Stimulated activated CD8-positive, alpha-beta memory T cell treated with anti-CD3 and anti-CD28 coated beads, Interleukin-2, amount 100 ng/mL, for 48 hours (primary cell): ENCODE results near the gene AP3B2.
"Not testable (repeated sequence)": the region's sequence is repeated elsewhere in the genome, so short reads cannot be mapped to it uniquely, and the experiment has no call there.

Source experiments
- DNase-seq, 2 donors: peaks; one replicate each; pipeline ENCODE4 v3.0.0-alpha.2; 2020; ENCODE audit warnings: low read depth in 2 of 2

Gene AP3B2

DNA sequence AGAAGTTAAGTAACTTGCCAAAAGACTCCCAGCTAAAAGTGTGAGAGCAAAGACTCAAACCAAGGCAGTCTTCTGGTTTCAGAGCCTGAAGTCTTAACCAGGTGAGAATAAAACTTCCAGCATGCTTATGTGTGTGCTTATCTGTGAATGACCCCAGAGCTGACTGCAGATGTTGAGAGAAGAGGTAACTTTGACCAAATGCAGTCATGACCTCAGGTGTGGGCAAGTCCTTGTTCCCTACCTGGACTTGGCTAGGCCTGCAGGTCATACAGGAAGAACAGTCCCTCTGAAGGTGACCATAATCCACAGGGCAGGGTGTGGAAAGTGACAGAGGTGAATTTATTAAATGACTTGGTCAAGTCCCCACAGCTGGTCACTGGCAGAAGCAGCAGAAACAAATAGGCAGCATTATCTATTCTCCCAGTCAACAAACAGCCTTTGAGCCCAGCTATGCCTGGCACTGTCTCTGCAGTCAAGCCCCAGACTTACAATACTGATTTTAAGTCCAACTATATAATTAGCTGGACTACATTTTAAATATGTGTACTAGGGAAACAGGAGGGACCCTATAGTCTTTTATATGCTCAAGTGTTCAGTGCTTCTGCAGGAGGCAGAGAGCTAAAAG is 59.5 kb downstream of the AP3B2 start:
- no peak for DNase-seq

DNA sequence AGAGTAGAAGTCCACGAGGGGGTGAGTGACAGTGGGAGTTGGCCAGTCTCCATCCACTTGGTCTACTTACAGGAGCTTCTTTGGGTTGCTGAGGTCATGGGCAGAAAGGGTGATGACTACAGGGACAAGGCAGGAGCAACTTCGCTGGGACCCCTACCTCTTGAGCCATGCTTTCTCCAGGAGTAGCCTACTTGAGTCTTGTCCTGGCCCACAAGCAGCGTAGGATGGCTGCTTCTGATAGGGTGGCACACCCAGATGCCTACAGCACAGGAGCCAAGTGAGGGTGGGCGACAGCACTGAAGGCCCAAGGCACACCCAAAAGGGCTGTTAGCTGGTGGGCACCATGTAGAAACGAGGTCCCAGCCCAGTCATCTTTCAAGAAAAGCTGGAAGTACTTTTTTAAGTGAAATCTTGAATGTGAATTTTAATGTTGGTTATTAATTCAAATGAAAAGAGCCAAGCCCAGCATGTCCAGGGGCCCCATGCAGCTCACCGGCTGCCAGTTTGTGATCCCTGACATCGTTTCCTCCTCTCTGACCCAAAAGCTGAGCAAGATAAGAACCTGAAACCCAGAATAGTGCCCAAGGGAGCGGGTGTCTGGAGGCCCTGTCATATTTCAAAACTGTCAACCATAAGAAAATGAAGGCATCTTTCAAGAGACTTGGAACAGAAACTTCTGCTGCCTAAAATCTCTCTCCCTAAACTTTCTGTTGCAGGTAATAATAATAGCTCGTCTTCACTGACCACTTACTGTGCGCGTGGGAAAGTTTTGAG is 60.3 kb downstream of the AP3B2 start:
- no peak for DNase-seq

DNA sequence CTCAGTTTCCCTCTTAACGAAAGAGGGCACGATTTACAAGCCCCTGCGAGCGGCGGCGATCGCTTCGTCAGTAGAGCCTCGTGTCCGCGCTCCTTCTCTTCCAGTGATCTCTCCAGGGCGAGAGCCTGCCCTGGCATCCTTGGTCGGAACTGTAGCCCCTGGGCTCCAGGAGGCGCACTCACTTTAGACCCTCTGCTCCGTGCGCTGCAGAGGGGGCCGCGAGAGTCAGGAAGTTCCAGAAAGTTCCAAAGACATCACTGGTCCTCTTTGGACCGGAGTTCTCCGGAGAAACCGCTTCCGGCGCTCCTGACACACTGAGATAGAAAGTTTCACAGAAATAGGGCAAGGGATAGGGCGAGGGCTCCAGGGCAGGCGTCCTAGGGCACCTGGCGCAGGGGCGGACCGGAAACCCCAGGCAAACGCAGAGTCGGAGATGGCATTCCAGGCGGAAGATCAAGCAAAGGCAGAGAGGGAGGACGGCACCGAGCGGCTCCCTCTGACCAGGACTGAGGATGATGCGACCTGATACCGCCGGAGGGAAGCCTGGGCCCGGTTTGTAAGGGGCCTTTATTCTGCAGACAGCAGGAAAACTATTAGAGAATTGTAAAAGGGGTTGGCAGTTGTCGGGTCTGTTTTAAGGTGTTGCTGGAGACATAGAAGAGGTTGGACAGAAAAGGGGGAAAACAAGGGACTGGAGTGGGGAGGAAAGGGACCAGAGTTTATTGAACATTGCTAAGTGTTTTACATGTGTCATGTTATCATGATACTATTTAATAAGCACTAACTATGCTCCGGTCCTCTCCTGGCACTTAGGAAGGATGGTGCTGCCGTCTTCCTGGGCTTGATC is 61.2 kb downstream of the AP3B2 start:
- no peak for DNase-seq

DNA sequence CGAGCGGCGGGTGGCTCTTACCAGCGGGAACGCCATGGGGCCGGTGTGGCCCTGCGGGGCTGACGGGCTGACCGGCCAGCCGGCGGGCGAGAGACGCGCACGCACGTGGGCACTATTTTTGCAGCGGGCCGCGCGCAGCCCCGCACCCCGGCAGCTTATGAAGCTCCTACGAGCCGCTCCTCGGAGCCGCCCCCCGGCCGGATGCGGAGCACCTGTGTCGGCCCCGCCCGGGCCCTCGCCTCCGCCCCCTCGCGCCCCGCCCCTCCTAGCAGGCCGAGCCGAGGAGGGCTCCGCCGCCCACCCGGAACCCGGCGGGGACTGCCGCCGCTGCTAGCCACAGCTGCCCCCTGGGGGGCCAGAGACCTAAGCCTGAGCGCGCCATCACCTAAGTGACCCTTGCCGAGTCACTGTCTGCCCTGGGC is 61.8 kb downstream of the AP3B2 start:
- peak; percentile 32 to 41 for DNase-seq

DNA sequence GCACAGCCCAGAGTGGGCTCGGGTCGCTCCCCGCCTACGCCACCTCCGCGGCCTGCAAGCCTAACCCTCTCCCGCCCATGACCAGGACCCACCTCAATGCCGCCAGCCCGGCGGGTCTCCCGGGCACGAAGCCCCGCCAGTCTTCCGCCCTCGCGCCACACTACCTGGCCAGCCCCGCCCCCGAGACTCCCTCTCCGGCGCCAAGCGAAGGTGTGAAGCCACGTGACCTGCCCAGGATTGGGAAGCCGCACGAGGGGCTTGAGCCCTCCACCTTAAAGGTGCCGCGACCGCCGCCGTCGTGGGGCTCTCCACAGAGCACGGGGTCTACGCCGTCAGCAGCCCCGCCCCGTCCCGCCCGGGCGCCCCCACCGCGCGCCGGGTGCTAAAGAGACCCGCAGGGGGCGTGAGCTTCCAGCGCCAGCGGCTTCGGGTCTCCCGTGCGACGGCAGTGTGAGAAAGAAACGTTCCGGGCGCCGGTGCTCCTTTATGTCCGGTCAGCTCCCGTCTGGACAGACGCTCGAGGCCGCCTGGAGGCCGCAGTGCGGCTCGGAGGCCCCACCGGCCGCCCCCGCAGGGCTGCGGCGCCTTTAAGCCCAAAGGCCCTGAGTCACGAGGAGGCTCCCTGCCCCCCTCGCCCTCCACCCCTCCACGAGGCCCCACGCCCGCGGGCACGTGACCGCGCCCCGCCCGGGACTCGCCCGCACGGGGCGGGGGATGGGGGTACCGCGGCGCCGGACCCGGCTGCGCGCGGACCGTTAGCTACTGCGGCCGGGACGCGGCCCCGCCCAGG is 62.4 kb downstream of the AP3B2 start, which contains the start of gene CPEB1:
CPEB1 (minus strand) TSS at position 319 of the 790 bp plus-strand sequence. CDS start 18,904 bp downstream, outside the sequence.
- peak; percentile 17 to 25 for DNase-seq

DNA sequence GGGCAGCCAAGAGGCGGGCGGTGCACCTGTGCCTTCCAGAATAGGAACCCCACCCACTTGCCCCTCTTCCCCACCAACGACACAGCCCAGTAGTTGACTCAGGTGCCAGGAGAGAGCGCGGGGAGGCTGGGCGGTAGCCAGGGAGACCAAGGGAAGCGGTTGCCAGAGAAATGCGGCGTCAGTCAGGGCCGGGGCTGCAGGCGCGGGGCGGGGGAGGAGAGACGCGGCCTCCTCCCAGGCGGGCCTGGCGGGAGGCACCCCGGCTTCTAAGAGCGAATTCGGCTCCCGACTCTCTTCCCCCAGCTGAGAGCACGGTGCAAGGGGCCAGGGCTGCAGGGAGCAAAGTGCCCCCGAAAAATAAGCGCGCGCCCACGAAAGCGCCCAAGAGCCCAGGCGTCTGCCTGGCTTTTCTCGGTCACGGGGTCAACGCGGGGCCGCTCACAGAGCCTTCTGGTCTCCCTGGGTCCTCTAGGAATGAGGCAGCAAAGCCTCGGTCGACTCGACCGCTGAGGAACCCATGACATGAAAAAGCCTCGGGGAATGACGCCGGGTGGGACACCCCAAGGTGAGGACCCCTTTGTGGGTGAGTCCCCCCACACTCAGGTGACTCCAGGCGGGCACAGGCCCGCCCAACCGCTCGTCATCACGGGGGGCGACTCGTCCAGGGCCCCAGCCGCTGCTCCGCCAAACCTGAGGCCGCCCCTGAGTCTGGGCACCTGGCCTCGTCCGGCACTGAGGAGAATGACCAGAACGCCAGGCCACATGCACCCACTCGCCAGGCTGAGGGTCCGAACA is 63.2 kb downstream of the AP3B2 start:
- no peak for DNase-seq

DNA sequence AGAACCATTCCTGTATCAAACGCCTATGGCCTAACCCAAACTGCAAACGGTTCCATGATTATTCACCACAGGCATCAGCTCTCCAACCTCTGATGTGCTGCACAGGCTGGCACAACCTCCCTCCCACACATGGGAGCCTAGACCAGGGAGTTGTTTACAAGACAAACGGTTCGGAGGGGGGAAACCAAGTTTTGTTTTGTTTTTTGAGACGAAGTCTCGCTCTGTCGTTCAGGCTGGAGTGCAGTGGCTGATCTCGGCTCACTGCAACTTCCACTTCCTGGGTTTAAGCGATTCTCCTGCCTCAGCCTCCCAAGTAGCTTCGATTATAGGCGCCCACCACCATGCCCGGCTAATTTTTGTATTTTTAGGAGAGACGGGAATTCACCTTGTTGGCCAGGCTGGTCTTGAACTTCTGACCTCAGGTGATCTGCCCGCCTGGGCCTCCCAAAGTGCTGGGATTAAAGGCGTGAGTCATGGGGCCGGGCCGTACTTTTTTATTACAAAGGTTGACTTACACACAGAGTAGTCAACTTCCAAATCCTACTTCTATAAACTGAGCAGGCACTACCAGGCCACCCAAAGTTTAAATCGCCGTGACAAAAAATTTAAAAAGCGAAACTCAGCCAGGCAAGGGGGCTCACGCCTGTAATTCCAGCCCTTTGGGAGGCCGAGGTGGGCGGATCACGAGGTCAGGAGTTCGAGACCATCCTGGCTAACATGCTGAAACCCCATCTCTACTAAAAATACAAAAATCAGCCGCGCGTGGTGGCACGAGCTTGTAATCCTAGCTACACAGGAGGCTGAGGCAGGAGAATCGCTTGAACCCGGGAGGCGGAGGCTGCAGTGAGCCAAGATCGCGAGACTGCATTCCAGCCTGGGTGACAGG is 64.5 kb downstream of the AP3B2 start:
- not testable (repeated sequence) for DNase-seq

DNA sequence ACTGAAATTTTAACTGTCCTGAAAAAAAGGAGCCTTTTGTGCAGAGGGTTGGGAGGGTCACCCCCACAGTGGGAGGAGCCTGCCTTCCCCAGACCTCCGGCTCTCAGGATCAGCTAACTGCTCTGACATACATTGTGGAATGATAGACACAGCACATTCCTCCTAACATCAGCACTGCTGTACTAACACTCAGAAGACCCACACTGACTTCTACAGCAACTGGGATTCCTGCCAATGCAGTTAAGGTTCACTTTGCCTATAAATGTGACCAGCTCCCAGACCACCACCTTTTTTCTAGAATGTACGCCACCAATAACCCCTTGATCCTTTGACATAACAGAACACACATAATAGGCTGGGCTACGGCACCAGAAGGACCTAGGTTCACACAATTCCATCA is 65.7 kb downstream of the AP3B2 start:
- DNase-seq: no peak

DNA sequence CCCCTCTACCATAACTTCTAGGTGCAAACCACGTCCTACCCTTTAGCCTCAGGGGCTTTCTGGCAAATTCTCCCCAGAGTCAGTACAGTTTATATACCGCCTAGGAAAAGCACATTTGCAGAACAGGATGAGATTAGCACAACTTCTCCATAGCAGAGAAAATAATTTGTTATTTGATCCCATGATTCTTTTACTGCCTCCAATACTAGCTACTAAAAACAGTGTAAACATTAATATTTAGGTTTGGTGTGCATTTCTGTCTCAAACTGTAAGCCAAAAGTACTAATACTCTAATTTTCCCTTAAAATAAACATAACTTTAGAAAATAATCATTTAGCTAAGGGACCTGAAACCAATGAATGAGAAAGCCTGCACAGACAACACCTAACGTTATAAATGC is 67.0 kb downstream of the AP3B2 start:
- no peak for DNase-seq

DNA sequence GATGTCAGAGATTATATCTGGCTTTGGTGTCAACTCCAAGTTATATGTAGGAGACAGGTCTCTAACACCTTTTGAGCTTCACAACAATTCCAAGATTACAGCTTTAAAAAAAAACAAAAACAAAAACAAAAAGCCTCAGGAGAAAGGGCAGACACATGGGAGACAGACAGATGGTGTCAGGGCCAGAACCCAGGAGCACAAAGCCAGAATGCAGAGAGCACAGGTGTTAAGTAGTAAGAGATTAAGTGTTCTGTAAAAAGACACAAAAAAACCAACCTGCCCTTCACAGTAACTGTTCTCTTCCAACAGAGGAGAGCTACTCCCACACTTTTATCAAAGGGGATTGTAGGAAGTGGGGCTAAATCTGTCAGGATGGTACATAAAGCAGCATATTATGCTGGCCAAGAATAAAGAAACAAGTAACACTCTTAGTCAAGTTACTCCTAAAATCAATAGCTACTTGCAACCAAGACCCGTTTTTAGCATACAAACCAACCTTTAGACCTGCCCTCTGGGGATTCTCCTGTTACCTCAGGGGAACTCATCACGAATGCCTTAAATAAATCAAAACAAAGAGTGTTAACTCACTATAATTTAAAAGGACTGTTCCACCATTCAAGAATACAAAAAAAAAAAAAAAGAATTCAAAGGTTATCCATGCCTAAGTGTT is 68.4 kb downstream of the AP3B2 start:
- no peak for DNase-seq

DNA sequence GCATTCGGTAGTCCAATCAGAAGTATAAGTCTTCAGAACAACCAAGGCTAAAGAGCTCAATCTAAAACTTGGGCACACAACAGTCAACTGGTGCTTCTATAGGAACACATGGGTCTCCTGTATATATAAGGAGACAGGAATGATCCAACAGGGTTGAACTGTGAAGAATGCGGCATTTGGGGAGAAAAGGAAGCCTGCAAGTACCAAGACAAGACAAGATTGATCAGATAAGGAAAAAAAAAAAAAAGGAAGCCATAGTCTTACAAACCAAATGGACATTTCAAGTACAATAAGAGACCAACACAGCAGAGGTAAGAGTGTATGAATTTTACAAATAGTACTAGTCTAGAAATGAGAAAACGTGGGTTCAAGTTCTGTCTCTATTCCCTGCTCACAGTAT is 69.0 kb downstream of the AP3B2 start:
- DNase-seq: no peak

DNA sequence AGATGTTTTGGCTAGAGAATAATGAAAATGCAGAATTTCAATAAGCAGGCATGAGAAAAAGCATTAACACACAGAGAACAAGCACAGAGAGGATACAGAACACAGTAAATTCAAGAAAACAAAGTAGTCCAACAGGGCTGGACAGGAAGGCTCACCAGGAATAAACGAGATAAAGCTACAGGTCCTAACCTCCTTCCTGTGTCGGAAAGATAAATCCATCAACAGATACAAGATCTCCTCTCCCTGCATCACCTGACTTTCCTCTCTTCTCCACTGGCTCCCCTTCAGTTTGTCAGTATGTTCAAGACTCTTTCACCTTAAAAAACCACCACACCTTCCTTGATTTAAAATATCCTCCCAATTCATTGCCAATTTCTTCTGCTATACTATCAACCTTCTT is 73.9 kb downstream of the AP3B2 start:
- DNase-seq: no peak

DNA sequence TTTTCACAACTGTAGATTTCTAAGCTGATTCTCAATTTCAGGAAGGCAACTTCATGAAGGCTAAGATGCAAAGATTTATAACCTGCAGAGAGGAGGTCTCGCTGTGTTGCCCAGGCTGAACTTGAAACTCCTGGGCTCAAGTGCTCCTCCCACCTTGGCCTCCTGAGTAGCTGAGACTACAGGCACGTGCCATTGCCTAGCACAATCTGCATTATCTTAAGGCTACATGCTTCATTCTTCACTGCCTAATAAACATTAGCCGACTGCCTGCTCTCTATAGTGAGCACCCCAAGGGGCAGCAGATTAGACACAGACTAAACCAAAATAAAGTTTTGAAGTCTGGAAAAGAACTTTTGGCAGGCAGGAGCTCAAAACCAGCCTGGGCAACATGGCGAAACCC is 79.6 kb downstream of the AP3B2 start:
- DNase-seq: no peak

DNA sequence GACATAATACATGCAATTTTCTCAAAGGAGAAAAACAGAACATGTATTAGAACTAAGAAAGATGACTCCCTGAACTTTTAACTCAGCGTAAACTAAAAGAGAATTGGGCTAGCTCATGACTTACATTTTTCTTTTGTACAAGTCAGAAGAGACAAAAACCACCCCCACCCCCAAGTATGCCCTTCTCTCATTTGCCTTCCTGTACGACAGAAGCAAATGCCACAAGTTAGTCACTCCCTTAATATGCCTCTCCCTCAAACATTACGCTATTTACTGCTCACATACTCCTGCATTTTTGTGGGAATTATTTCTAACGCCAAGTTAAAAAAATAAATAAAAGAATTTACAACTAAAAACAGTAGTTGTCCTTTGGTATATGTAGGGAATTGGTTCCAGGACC is 84.5 kb downstream of the AP3B2 start:
- DNase-seq: no peak

DNA sequence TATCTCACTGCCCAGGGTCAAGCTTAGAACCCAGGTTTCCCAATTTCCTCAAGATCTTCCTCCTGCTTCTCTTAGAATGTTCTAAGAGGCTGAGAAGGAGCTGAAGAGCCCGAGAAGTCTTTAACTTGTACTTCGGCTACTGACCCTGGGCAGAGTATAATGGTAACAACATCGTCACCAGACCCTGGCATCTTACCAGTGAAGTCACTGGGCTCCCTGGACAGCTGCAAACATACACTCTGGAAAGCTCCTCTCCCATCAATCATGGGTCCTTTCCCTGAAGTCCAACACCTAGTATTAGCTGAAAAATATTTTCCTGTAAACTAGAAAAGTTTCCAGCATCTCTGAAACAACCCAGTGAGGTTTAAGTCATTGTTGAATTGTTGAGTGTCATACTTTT is 85.2 kb downstream of the AP3B2 start:
- DNase-seq: no peak

DNA sequence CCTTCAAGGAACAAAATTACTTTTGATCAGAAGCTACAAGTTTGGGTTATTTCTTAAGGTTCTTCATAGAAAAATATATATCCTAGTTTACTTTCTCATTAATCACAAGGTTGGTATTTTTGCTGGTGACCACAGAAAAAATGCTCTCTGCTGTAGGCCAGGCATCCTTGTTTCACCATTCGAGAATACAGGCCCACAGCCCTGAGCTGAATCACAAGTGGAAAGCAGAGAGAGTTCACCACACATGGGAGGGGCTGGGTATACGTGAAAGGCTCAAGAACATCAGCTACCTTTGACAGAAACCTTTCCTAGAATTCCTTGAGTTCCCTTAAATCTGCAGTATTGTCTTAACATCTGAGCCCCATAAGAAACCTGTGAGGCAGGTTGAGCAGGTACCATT is 85.7 kb downstream of the AP3B2 start:
- DNase-seq: no peak

DNA sequence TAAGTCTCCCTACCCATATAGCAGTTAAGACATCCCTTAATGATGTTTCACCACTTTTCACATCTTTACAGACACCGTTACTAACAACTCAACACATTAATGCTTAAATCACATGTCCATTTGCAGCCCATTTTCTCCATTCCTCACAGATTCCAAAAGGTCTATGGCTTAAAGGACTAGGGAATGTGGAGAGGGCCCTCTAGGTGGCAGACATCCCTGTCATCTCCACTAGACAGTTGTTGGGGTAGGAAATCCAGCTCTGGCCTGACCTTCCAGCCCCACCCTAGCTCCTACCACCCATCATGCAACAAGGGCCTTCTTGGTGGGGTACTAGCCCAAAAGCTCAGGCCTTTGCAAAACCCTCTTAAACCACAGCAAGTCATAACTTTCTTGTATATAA is 87.7 kb downstream of the AP3B2 start:
- no peak for DNase-seq

DNA sequence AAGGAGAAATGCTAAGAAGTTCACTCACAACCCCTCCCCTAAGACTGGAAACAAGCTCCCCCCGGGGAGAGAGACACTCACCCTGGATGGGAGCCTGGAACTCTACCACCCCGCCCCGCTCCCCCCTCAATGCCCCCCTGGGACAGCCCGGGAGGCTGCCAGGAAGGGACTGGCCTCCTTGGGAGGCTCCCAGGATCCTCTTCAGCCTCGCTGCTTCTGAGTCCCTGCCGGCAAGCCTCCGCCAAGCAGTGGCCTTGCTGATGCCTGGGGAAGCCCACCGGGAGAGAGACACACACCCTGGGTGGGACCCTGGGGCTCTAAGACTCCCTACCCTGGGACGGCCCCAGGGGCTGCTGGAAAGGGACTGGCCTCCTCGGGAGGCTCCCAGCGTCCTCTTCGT is 95.9 kb downstream of the AP3B2 start:
- DNase-seq: no peak

DNA sequence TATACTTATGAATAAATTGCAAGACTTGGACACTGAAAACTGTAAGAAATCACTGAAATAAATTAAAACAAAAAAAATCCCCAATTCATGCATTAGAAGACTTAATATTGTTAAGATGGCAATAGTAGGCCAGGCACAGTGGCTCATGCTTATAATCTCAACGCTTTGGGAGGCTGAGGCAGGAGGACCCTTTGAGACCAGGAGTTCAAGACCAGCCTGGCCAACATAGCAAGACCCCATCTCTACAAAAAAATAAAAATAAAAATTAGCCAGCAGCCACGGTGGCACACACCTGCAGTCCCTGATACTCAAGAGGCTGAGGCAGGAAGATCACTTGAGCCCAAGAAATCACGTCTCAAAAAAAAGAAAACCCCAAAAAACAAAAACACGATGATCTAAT is 98.3 kb downstream of the AP3B2 start:
- no peak for DNase-seq
